Ecto neural progenitor cell (in vitro differentiated cells): ENCODE data around the gene ALDH6A1.
"Not testable (repeated sequence)": the region's sequence is repeated elsewhere in the genome, so short reads cannot be mapped to it uniquely, and the experiment has no call there.

Experiments
- DNase-seq: peaks from one replicate; pipeline ENCODE4 v3.0.0-alpha.2; 2018; ENCODE audit warnings: low spot score

The ALDH6A1 gene

DNA sequence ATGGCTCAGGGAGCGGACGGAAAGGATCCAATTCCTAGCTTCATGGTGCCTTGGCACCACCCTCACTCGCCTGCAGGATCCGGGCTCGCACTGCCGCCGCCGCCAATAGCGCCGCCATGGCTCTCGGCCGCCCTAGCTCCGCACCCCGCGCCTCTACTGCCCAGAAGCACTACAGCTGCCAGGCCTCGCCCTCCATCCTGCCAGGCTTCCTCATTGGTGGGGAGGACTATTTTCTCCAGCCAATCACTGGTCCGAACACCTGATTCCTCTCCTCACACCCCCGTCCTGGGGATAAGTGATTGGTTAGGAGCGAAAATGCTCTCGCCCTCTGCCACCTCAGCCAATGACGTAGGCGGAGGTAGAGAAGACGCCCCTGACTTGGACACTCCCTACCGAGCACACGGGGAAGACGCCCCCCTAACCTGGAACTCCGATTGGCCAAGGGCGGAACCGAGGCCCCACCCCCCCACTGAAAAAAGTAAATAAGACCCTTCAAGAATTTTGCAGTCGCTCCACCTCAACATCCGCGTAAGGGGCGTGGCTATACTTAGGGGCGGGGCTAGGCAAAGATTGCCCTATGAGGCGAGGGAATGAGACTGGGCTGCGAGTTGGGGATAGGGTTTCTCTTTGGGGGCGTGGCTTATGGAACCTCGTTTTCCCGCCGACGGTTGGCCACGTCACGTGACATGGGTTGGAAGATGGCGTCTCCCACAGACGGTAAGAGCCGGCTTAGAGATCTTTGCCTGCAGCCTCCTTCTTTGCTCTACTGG, at the start of gene ALDH6A1, which contains the start of gene LIN52:
Gene ALDH6A1, minus strand, starts transcription at position 177 of the 770 bp plus-strand sequence. Its CDS starts 59 bp downstream, at position 118.
Gene LIN52, plus strand, starts transcription at position 680 of the 770 bp plus-strand sequence. Its CDS starts 19 bp downstream, at position 699.
- DNase-seq: peak; percentile 99

GRCh38 chr14:74127634-74128033, 43.4 kb upstream of the ALDH6A1 start:
- no peak for DNase-seq

DNA sequence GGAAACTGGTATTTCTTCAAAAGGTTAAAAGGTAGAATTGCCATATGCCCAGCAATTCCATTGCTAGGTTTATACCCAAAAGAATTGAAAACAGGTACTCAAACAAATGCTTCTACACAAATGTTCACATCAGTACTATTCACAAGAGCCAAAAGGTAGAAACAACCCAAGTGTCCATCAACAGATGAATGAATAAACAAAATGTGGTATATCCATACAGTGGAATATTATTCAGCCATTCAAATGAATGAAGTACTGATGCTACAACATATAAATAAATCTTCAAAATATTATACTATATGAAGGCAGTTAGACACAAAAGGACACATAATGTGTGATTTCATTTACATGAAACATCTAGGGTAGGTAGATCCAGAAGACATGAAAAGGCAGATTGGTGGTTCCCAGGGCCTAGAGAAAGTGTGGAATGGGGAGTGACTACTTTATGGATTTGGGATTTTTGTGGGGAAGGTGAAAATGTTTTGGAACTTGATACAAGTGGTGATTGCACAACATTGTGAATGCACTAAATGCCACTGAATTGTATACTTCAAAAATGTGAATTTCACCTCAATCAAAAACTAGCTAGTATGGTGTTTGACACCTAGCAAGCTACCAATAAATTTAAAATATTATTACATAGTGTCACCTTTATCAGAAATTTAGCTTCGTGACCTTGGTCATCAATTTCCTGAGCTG, 42.2 kb upstream of the ALDH6A1 start:
- no peak for DNase-seq

DNA sequence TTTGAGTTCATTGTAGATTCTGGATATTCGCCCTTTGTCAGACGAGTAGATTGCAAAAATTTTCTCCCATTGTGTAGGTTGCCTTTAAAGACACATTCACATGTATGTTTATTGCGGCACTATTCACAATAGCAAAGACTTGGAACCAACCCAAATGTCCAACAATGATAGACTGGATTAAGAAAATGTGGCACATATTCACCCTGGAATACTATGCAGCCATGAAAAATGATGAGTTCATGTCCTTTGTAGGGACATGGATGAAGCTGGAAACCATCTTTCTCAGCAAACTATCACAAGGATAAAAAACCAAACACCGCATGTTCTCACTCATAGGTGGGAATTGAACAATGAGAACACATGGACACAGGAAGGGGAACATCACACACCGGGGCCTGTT, 41.2 kb upstream of the ALDH6A1 start:
- not testable (repeated sequence) for DNase-seq

DNA sequence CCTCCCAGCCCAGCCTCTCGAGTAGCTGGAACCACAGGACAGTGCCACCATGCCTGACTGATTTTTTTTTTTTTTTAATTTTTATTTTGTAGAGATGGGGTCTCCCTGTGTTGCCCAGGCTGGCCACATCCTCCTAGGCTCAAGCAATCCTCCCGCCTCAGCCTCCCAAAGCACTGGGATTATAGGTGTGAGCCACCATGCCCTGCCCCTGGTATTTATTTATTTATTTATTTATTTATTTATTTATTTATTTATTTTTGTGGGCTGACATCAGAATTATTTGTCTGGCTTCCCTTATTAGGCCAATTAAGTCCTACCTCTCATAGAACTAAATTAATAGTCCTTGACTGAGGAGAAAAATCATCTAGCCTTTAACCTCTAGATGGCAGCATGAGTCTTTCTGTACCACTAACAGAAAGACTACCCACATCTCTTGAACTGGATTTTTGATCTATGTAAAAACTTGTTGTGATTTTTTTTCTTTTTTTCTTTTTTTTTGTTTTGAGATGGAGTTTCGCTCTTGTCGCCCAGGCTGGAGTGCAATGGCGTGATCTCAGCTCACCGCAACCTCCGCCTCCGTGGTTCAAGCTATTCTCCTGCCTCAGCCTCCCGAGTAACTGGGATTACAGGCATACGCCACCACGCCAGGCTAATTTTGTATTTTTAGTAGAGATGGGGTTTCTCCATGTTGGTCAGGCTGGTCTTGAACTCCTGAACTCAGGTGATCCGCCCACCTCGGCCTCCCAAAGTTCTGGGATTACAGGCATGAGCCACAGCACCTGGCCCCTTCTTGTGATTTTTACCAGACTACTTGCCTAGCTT, 27.4 kb upstream of the ALDH6A1 start:
- not testable (repeated sequence) for DNase-seq

- no peak for DNase-seq
Measured at GRCh38 chr14:74109369-74109768, 25.1 kb upstream of the ALDH6A1 start.

- DNase-seq: no peak
Measured at GRCh38 chr14:74105381-74105780, 21.1 kb upstream of the ALDH6A1 start.

GRCh38 chr14:74089251-74090020, 5.2 kb upstream of the ALDH6A1 start:
- DNase-seq: no peak

GRCh38 chr14:74085828-74086227, 1.6 kb upstream of the ALDH6A1 start:
- no peak for DNase-seq

DNA sequence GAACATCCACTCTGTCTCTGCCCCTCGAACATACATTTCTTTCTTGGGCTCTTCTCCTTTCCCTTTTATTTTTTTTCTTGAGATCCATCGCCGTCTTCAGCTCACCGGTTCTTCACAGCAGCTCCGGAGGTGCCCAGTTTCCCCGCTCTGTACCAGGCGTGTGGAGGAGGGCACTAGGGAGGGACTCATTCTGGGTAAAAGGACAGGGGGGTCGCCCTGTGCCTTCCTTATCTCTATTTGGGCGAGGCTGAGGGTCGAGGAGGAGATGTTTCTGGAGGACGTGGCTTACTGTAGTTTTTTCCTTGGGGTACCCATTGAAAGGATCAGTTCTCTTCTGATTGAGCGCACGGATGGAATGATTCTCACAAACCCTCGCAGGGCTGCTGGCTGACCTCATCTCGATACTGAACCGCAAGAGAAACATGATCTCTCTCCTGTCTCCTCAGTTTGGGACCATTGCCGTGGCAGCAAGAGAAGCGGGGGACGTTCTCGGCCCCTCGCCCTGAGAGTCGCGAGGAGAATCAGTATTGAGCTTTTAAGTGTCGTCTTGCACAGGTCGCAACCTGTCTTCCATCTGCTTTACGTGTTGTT, 889 bp upstream of the ALDH6A1 start:
- DNase-seq: no peak

- DNase-seq: no peak
Measured at GRCh38 chr14:74083784-74084276, 423 bp downstream of the ALDH6A1 start.

DNA sequence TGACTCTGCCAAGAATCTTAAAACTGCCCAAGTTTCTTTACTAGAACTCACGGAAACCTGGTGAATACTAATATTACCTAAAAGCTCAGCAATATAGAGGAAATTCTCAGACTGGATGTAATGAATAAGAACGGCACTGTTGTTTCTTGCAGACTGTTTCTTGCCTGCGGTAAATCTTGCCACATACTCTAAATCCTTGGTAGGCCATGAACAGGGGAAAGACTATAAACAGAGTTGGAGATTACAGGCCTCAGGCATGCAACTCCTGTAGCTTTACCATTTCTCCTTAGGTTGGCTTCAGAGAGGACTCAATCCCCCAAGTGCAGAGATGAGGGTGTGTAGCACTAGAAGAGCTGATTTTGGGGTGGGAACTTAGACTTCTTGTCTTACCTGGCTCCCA, 1.1 kb downstream of the ALDH6A1 start:
- DNase-seq: no peak

GRCh38 chr14:74081491-74081890, 2.8 kb downstream of the ALDH6A1 start:
- DNase-seq: no peak

DNA sequence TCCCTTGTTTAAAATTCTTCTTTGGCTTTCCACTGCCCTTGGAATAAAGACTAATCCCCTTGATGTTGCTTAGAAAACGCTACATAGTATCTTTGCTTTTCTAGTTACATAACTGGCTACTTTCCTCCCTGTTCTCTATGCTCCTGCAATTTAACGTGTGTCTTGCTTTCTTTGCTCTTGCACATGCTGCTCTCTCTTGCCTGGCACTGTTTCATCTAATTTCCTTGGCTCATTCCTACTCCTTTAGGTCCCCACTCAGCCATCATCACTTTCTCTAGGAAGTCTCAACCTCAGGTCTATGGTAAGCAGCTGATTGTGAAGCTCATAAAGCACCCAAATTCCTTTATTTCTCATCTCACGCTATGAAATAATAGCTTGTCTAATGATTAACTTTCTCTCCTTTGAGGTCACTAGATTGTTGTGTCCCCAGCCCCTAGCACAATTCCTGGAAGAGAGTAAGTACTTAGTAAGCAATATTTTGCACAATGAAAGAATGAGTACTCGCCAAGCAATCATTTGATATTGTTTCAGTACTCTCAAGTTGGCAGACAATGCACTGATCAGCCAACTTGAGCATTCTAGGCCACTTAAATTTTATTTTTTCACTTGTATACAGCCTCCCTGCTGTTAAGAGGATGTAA, 3.3 kb downstream of the ALDH6A1 start:
- no peak for DNase-seq

DNA sequence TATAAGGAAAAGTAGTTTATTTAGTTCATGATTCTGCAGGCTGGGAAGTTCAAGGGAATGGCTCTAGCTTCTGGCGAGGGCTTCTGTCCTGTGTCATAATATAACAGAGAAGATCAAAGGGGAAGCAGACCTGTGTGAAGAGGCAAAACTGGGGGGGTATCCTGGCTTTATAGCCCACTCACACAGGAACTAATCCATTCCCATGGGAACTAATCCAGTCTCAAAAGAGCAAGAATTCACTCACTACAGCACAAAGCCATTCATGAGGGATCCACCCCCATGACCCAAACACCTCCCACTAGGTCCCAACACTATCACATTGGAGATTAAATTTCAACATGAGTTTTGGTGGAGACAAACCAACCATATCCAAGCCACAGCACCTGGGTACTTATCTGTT, 6.9 kb downstream of the ALDH6A1 start:
- peak; percentile 56 for DNase-seq

DNA sequence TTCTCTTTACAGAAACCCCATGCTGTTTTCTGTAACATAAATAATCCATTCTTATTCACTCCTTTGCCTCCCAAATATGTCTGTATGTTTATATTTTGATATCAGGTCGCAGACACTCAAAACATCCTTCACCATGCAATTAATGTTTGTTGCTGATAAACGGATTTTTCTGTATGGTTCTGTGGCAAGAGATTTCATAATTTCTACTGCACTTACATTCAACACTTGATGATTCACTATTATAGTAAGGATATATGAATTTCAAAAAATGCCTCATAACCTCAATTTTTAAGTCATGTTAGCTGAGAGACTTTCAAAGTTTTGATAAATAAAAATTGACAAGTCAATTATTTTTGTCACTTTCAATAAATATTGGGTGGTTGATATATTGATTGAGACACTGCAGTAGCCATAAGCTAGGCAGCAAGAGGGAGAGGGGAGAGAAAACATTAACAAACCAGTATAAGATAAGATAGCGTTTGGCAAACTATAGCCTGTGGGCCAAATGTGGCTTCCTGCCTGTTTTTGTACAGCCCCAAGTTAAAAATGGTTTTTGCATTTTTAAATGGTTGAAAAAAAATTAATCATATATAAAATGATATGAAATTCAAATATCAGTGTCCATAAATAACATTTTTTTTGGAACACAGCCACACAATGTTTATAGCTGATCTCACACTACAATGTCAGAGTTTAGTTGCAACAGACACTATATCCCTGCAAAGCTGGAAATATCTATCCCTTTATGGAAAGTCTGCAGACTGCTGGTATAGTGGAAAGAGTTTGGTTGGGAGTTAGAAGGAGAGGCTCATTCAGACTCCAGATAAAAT, 18.3 kb downstream of the ALDH6A1 start:
- no peak for DNase-seq

DNA sequence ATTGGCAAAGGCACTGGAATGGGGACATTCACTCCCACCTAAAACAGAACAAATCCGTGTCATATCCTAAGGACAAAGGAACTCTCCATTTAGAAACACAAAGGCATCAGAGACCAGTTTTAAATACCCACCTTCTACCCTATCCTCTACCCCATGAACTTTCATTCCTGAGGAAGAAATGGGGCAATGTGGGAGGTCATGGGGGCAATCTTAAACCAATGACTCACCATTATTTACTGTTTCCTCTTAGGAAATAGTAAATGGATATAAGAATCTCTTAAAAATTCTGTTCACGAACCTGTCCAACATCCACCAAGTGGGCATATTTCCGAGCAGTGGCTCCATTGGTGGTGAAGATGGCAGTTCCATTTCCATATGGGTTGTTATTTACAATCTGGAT, 19.4 kb downstream of the ALDH6A1 start:
- DNase-seq: no peak

DNA sequence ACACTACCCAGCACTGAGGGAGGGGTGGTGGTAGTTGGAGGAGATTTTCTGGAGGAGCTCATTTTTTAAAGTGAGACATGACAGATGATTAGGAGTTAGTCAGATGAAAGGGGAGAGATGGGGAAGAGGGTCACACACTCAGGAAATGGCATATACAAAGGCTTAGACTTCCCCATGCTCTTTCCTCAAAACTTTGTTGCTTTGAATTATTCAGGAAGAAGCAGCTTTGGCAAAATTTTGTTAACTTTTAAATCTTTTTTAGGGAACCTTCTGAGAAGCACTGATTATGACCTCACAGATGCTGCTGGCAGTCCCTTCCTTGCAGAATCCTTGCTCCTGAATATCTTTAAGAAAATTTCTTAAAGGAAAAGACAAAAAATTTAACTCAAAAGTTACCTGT, 19.8 kb downstream of the ALDH6A1 start:
- no peak for DNase-seq

DNA sequence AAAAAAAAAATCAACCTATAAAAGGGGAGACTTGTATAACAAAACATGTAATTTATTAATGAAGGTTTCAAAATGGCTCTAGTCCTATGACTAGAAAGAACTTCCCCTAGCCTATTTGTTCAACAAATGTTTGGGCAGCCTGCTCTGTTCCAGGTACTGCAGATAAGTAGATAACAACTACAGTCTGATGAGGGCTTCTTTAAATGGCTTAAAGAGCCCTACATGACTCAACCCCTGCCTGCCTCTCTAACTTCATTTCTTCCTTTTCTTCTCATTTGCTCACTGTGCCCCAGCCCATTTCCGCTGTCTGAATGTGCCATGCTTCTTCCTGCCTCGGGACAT, 21.5 kb downstream of the ALDH6A1 start:
- DNase-seq: no peak
